C1 segment of cervical spinal cord (tissue), 14 donors: Measurements from ENCODE around the gene HOXB9.

Source experiments
- DNase-seq, 14 donors: peaks; one replicate each; lab custom pipeline; 2025; lab: John Stamatoyannopoulos, UW

HOXB9 gene

GRCh38 chr17:48587276-48588073 is 38.7 kb downstream of the HOXB9 start:
- DNase-seq: no peak

GRCh38 chr17:48586355-48587258 is 39.6 kb downstream of the HOXB9 start:
- no peak for DNase-seq

- no peak for DNase-seq
These were observed 41.9 kb downstream of the HOXB9 start for GRCh38 chr17:48584223-48584741.

- no peak for DNase-seq
These were observed 42.4 kb downstream of the HOXB9 start for GRCh38 chr17:48583708-48584222.

GRCh38 chr17:48582750-48583069 is 43.4 kb downstream of the HOXB9 start:
- no peak for DNase-seq

- DNase-seq: no peak
These were observed 46.2 kb downstream of the HOXB9 start for GRCh38 chr17:48579760-48580554.

GRCh38 chr17:48579471-48579759 is 46.7 kb downstream of the HOXB9 start:
- no peak for DNase-seq

- no peak for DNase-seq
These were observed 47.3 kb downstream of the HOXB9 start for GRCh38 chr17:48578616-48579470.

GRCh38 chr17:48577946-48578615 is 48.1 kb downstream of the HOXB9 start, which contains the start of gene HOXB4:
TSS of gene HOXB4 (minus strand) at chr17:48578350. CDS start at chr17:48578319, 31 bp downstream.
- peak in 10 of 14 donors; percentile 40 to 78 (median 63) for DNase-seq

- DNase-seq: no peak
These were observed 48.7 kb downstream of the HOXB9 start for GRCh38 chr17:48577330-48577945.

- no peak for DNase-seq
These were observed 49.5 kb downstream of the HOXB9 start for GRCh38 chr17:48576479-48577309.

- DNase-seq: peak in 2 of 14 donors; percentile 39 to 66
These were observed 50.3 kb downstream of the HOXB9 start for GRCh38 chr17:48575673-48576478.

GRCh38 chr17:48575066-48575582 is 51.0 kb downstream of the HOXB9 start:
- DNase-seq: no peak

GRCh38 chr17:48574505-48575065 is 51.6 kb downstream of the HOXB9 start:
- DNase-seq: no peak

- DNase-seq: no peak
These were observed 54.2 kb downstream of the HOXB9 start for GRCh38 chr17:48571826-48572417.
